Neural progenitor cell (in vitro differentiated cells): ENCODE data around the gene HSPA1B.

ENCODE experiments used
- EZH2phosphoT487 ChIP-seq: fragments of 200-600 bp; sonication (generic); IDR thresholded peaks from 2 replicates; pipeline ENCODE4 v1.6.1; 2017; ENCODE audit warnings: antibody characterized with exemption
- TF ChIP-seq, protein P1 (sequence below): fragments of 200-600 bp; sonication (generic); IDR thresholded peaks from 2 replicates; pipeline ENCODE4 v1.5.1; 2017; ENCODE audit warnings: antibody characterized with exemption, mild to moderate bottlenecking

DNA sequence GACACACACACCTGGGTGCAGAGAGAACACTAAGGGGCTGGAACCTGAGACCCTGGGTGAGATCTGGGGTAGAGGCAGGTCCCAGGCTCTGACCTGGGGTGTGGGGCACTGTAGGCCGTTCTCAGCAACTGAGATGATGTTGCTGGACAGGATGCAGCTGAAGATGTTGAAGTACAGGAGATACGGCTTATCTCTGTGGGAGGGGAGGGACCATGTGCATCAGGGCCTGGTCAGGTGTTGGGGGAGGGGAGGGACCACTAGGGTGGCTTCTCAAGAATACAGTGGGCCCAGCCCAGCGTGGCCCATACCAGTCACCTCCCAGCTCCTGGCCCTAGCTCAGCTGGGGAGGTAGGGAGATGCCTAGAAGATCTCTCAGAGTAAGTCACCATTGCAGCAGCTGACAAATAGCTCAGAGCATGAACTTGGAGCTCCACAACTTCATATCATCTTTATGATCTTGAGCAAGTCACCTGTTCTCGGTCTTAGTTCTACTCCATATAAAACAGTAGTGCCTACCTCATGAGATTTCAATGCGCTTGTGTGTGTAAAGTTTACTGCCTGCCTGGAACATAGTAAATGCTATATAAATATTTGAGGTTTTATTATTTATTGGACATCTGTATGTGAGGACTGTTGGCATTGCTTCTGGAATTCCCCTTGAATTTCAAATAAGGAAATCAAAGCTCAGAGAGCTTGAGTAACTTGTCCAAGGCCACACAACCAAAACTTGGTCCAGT lies 47.5 kb downstream of the HSPA1B start:
- TF ChIP-seq, protein P1, sequence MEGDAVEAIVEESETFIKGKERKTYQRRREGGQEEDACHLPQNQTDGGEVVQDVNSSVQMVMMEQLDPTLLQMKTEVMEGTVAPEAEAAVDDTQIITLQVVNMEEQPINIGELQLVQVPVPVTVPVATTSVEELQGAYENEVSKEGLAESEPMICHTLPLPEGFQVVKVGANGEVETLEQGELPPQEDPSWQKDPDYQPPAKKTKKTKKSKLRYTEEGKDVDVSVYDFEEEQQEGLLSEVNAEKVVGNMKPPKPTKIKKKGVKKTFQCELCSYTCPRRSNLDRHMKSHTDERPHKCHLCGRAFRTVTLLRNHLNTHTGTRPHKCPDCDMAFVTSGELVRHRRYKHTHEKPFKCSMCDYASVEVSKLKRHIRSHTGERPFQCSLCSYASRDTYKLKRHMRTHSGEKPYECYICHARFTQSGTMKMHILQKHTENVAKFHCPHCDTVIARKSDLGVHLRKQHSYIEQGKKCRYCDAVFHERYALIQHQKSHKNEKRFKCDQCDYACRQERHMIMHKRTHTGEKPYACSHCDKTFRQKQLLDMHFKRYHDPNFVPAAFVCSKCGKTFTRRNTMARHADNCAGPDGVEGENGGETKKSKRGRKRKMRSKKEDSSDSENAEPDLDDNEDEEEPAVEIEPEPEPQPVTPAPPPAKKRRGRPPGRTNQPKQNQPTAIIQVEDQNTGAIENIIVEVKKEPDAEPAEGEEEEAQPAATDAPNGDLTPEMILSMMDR: no peak
- no peak for TF ChIP-seq EZH2phosphoT487
